GM23248 (cell line): ENCODE measurements around the gene NCLN.
"Not testable (repeated sequence)": the region's sequence is repeated elsewhere in the genome, so short reads cannot be mapped to it uniquely, and the experiment has no call there.

Experiments used
- EZH2 ChIP-seq: fragments of 200-600 bp; sonication (generic); IDR thresholded peaks from 2 replicates; pipeline ENCODE4 v1.6.1; 2018; ENCODE audit warnings: antibody characterized with exemption, mild to moderate bottlenecking; ENCODE audit not compliant: insufficient read depth, poor library complexity, severe bottlenecking
- EZH2phosphoT487 ChIP-seq: fragments of 200-600 bp; sonication (generic); IDR thresholded peaks from 2 replicates; pipeline ENCODE4 v1.6.1; 2018; ENCODE audit warnings: antibody characterized with exemption, moderate library complexity, mild to moderate bottlenecking, low read depth; ENCODE audit not compliant: insufficient read depth

DNA sequence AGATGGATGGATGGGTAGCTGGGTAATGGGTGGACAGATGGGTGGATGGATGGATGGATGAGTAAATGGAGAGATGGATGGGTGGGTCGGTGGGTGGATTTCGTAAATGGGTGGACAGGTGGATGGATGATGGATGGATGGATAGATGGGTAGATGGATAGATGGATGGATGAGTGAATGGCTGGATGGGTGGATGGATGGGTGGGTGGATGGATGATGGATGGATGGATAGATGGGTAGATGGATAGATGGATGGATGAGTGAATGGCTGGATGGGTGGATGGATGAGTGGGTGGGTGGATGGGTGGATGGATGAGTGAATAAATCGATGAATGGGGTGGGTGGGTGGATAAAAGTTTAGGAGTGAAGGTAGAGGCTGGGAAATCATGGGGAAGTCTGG, 31.3 kb upstream of the NCLN start:
- not testable (repeated sequence) for TF ChIP-seq EZH2, EZH2phosphoT487
